HFFc6 (cell line): ENCODE data around the gene DOK4. TPM values are rescaled to one million over a fixed set of nuclear protein-coding genes. Genes with fewer than 3 reads are reported as not detected.
A peak's percentile ranks its signal among the peaks of the same experiment; 100 is the strongest.

ENCODE experiments used
- DNase-seq: peaks from one replicate; pipeline ENCODE4 v3.0.0-alpha.2; 2018
- H3K27ac Mint-ChIP-seq: 2 replicates; pipeline ENCODE4 v1.8.0; 2020; ENCODE audit warnings: mild to moderate bottlenecking, mixed read lengths
- H3K27me3 Mint-ChIP-seq: 2 replicates; pipeline ENCODE4 v1.8.0; 2021; ENCODE audit warnings: mild to moderate bottlenecking, moderate library complexity, mixed read lengths; ENCODE audit not compliant: insufficient read depth
- H3K36me3 Mint-ChIP-seq: 2 replicates; pipeline ENCODE4 v1.8.0; 2021; ENCODE audit warnings: low read depth, mixed read lengths
- H3K4me1 Mint-ChIP-seq: 2 replicates; pipeline ENCODE4 v1.8.0; 2020; ENCODE audit warnings: low read depth, mixed read lengths
- H3K4me3 Mint-ChIP-seq: 2 replicates; pipeline ENCODE4 v1.8.0; 2020; ENCODE audit warnings: mild to moderate bottlenecking, moderate library complexity, mixed read lengths
- H3K9me3 Mint-ChIP-seq: 2 replicates; pipeline ENCODE4 v1.8.0; 2020; ENCODE audit warnings: mild to moderate bottlenecking, mixed read lengths
- total RNA-seq, 6 experiments: library from RNA; stranded (reverse); fragmentation: NEBNext Ultra II Directional; extraction: Animal tissue kit (Norgen Biotek cat#: 25700); gene quantifications; 2 replicates in 1 of 6; 3 replicates in 5 of 6; pipeline ENCODE4 v1.2.3, GENCODE V29; 2021
- TF ChIP-seq, protein P1 (sequence below): fragments of 200-600 bp; sonication (generic); IDR thresholded peaks from 2 replicates; pipeline ENCODE4 v1.5.0; 2021; ENCODE audit warnings: antibody characterized with exemption, mild to moderate bottlenecking

Gene DOK4
- total RNA-seq, 6 experiments from 2014 or later, result 24.4 to 28.9 (median 24.9) TPM

DNA sequence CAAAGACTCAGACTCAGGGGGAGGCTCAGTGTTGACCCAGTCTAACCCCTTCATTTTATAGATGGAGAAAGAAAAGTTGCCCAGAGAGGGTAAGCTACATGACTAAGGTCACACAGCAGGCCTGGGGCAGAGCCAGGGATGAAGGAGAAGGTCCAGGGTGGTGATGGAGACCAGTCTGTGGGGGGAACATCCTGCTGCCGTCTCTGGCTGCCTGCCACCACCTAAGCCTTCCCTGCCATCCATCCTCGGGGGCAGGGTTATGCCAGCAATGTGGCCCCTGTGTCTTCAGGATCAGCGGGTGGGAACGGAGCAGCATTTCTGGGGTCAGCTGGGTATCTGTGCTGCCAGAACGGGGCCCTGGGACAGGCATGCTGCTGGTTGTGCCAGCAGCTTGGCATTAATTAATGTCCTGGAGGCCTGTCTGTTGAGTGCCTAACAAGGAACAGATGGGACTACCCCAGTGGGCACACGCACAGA, 5.5 kb downstream of the DOK4 start:
- DNase-seq, result no peak
- H3K27ac Mint-ChIP-seq, result peak overlapping the region; percentile 87; the same call in 1 of the 2 replicates
- no peaks in the 10 kb centered on the region for H3K36me3 Mint-ChIP-seq
- H3K9me3 Mint-ChIP-seq, result no peaks in the 10 kb centered on the region
- H3K27me3 Mint-ChIP-seq, result no peaks in the 10 kb centered on the region; the same call in none of the 2 replicates
- TF ChIP-seq, protein P1, sequence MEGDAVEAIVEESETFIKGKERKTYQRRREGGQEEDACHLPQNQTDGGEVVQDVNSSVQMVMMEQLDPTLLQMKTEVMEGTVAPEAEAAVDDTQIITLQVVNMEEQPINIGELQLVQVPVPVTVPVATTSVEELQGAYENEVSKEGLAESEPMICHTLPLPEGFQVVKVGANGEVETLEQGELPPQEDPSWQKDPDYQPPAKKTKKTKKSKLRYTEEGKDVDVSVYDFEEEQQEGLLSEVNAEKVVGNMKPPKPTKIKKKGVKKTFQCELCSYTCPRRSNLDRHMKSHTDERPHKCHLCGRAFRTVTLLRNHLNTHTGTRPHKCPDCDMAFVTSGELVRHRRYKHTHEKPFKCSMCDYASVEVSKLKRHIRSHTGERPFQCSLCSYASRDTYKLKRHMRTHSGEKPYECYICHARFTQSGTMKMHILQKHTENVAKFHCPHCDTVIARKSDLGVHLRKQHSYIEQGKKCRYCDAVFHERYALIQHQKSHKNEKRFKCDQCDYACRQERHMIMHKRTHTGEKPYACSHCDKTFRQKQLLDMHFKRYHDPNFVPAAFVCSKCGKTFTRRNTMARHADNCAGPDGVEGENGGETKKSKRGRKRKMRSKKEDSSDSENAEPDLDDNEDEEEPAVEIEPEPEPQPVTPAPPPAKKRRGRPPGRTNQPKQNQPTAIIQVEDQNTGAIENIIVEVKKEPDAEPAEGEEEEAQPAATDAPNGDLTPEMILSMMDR, result no peak
- H3K4me1 Mint-ChIP-seq, result peaks cover 35% of the 10 kb centered on the region
- H3K4me3 Mint-ChIP-seq, result peak overlapping the region; percentile 95; the same call in 1 of the 2 replicates

DNA sequence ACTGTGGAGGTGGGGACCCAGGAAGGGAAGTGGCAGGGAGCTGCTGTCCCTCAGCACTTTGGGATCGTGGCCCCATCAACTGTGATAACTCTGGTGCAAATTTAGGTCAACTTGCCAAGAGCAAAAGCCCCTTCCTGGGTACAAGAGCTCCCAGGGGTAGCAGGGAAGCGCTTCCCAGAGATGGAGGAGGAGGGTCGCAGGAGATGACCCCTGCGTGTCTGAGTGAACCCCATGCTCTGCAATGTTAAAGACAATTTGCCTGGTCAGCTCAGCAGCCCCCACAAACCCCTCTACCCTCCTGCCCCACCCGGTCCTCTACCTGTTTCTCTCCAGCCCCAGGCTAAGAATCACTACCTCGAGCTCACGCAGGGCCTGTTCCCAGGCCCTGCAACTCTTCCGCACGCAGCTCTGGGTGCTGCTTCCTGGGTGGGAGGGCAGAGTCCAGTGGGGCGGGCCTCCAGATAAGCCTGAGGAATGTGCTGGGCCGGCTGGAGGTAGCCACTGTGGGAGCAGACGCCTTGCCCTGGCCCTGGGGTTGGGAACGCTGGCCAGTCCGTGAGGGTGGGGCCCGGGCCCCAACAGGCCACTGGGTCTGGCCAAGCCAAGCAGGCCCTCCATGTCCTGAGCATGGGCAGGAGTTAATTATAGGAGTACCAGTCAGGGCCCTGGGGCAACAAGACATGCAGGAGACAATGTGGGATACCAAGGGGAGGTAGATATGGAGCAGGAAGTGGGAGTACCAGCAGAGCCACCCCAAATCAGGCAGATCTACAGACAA, 6.1 kb downstream of the DOK4 start:
- TF ChIP-seq, protein P1, result no peak
- H3K4me1 Mint-ChIP-seq, result peaks cover 29% of the 10 kb centered on the region
- no peaks in the 10 kb centered on the region for H3K9me3 Mint-ChIP-seq
- no peaks in the 10 kb centered on the region; the same call in none of the 2 replicates for H3K27me3 Mint-ChIP-seq
- DNase-seq, result peak; percentile 36
- H3K27ac Mint-ChIP-seq, result peak overlapping the region; percentile 87
- H3K36me3 Mint-ChIP-seq, result no peaks in the 10 kb centered on the region
- H3K4me3 Mint-ChIP-seq, result peak overlapping the region; percentile 95

DNA sequence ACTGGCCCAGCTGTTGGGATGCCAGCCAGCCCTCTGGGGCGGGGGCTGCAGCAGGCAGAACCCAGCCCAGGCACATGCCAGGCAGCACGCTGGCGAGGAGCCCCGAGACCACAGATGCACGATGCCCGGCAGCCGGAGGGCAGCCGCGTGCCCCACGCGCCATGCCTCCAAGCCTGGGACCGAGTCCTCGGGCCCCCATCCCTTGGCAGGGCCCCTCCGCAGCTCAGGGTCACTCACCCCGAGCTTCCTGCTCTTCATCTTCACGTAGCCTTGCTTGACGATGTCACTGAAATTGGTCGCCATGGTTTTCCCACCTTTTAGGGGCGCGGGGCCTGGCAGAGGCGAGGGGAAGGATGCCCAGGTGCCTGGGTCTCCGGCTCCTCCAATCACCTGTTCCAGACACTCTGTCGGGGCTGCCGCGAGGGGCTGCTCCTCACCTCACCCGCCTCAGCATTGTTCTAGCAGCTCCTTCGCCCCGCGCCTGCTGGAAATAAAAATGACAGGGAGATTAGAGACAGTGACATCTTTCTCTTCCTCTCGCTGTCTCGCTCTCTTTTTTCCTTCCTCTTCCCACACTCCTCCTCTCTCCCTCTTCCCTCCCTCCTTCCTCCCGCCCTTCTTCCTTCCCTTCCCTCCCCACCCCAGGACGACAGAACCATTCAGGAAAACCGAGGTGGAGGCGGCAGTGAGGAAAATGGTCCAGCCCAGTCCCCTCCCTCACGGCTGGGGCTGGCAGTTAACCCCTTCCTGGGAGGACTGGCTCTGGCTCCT, 6.9 kb downstream of the DOK4 start:
- Mint-ChIP-seq H3K27me3 (no peaks in the 10 kb centered on the region; the same call in none of the 2 replicates), H3K27ac (peak overlapping the region; percentile 87), H3K4me3 (peak overlapping the region; percentile 95), H3K4me1 (peaks cover 27% of the 10 kb centered on the region), H3K9me3 (no peaks in the 10 kb centered on the region), H3K36me3 (no peaks in the 10 kb centered on the region)
- DNase-seq, result peak; percentile 40
- TF ChIP-seq, protein P1, result no peak

DNA sequence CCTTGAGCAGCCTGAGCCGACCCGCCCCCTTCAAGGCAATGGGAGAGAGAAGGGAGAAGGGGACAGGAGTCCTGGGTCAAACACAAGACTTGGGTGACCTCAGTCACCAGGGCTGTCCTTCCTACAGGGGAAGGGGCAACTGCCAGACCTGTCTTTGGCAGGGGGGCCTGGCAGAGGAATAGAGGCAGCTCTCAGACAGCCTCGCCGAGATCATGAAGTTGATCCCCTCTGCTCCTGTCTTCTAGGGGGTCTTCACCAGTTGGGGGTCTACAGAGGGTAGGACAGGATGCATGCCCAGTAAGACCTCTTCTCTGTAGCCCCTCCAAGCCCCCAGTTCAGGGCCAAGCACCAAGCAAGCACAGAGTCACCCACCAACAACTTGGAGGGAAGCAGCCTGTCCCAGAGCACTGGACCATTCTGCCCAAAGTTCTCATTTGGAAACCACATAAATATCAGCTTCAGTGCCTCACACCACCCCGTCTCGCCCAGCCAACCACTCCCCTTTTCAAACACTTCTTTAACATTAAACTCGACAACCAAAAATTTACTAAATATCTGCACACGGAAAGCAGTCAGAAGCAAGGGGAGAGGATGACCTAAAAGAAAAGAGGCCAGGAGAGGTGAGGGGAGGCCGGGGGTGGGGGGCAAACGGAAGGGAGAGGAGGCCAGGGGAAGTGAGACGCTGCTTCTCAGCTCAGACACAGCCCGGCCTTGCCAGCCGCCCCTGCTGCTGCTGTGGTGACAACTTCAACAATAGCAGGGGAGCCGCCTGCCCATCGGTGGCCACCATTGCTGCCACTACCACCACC, 7.7 kb downstream of the DOK4 start:
- DNase-seq, result no peak
- peak overlapping the region; percentile 95 for H3K4me3 Mint-ChIP-seq
- TF ChIP-seq, protein P1, result no peak
- H3K4me1 Mint-ChIP-seq, result peaks cover 27% of the 10 kb centered on the region
- no peaks in the 10 kb centered on the region for H3K9me3 Mint-ChIP-seq
- H3K27ac Mint-ChIP-seq, result peak overlapping the region; percentile 43
- H3K27me3 Mint-ChIP-seq, result no peaks in the 10 kb centered on the region; the same call in none of the 2 replicates
- H3K36me3 Mint-ChIP-seq, result no peaks in the 10 kb centered on the region
